Measurements from ENCODE around the gene SCARB2.
A peak's percentile ranks its signal among the peaks of the same experiment; 100 is the strongest.

The SCARB2 gene

GRCh38 chr4:76226418-76226817 lies 12.8 kb upstream of the SCARB2 start:
- ATAC-seq, result no peak
- DNase-seq, result no peak

- DNase-seq, result no peak
- no peak for ATAC-seq
Observed at GRCh38 chr4:76224171-76224570, 10.5 kb upstream of the SCARB2 start.

GRCh38 chr4:76219299-76220055 lies 5.9 kb upstream of the SCARB2 start:
- no peak for ATAC-seq
- DNase-seq, result no peak

GRCh38 chr4:76216975-76217814 lies 3.6 kb upstream of the SCARB2 start:
- DNase-seq (no peak), ATAC-seq (no peak)

- DNase-seq (no peak), ATAC-seq (no peak)
Observed at GRCh38 chr4:76216524-76216923, 2.9 kb upstream of the SCARB2 start.

GRCh38 chr4:76215077-76215476 lies 1.5 kb upstream of the SCARB2 start:
- ATAC-seq, result no peak
- DNase-seq, result no peak

- ATAC-seq (no peak), DNase-seq (no peak)
Observed at GRCh38 chr4:76214177-76214675, 602 bp upstream of the SCARB2 start.

- no peak for ATAC-seq
- DNase-seq, result peak; percentile 46
Observed at GRCh38 chr4:76212851-76213414, 691 bp downstream of the SCARB2 start.

GRCh38 chr4:76211769-76212708 lies 1.6 kb downstream of the SCARB2 start:
- no peak for DNase-seq
- ATAC-seq, result no peak

GRCh38 chr4:76210452-76210851 lies 3.2 kb downstream of the SCARB2 start:
- ATAC-seq (no peak), DNase-seq (no peak)

- ATAC-seq, result no peak
- DNase-seq, result no peak
Observed at GRCh38 chr4:76209881-76210280, 3.7 kb downstream of the SCARB2 start.

- DNase-seq (no peak), ATAC-seq (no peak)
Observed at GRCh38 chr4:76208005-76208765, 5.4 kb downstream of the SCARB2 start.

GRCh38 chr4:76207549-76207948 lies 6.1 kb downstream of the SCARB2 start:
- no peak for DNase-seq
- no peak for ATAC-seq

GRCh38 chr4:76206222-76206942 lies 7.2 kb downstream of the SCARB2 start:
- ATAC-seq (no peak), DNase-seq (no peak)

GRCh38 chr4:76205476-76205875 lies 8.1 kb downstream of the SCARB2 start:
- DNase-seq (no peak), ATAC-seq (no peak)

- DNase-seq (no peak), ATAC-seq (no peak)
Observed at GRCh38 chr4:76204936-76205335, 8.7 kb downstream of the SCARB2 start.

- DNase-seq (no peak), ATAC-seq (no peak)
Observed at GRCh38 chr4:76203541-76203940, 10.1 kb downstream of the SCARB2 start.

GRCh38 chr4:76201276-76201675 lies 12.3 kb downstream of the SCARB2 start:
- no peak for DNase-seq

GRCh38 chr4:76200771-76201231 lies 12.8 kb downstream of the SCARB2 start:
- ATAC-seq, result peak; percentile 64
- peak; percentile 26 for DNase-seq

More at GRCh38 chr4:76201276-76201675, 12.3 kb downstream of the SCARB2 start:
- no peak for ATAC-seq

GRCh38 chr4:76199664-76200211 lies 13.9 kb downstream of the SCARB2 start:
- ATAC-seq (peak; percentile 51), DNase-seq (peak; percentile 37)

Data from stimulated activated naive CD8-positive, alpha-beta T cell treated with anti-CD3 and anti-CD28 coated beads, Interleukin-15, Interleukin-2, amounts not matched to agents 100 U/mL and 50 U/mL, for 24 hours (primary cell).